ENCODE data around the gene NOP16.

The NOP16 gene

DNA sequence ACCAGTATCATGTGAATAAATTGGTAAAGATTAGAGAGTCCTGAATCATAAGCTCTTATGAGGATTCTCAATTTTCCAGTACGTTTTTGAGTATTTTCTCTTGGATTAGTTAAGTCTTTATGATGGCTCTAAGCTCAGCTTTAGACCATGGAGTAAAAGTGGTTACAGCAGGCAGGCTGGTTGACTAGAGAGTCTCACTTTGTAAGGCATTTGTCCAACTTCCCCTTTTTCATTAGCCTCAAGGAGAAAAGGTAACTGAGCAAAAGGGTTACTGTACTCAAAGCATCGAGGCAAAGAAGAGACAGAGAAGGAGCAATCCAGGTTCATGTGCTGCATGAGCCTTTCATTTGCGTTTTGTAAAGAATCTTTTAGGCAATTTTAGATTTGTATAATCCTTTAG is 8.5 kb downstream of the NOP16 start:
- H3K36me3 ChIP-seq: peaks cover 82% of the 10 kb centered on the region
- TF ChIP-seq Cebpa-rat (IDR thresholded peaks at IDR 0.05): no peak
- no peak overlapping the region for H3K9ac ChIP-seq
- H4K20me1 ChIP-seq: peaks cover 37% of the 10 kb centered on the region
- no peaks in the 10 kb centered on the region for H3K9me3 ChIP-seq
- no peak overlapping the region for H3K4me2 ChIP-seq
- H3K4me3 ChIP-seq: no peak overlapping the region
- peaks cover under 1% of the 10 kb centered on the region for H3K4me1 ChIP-seq
- no peaks in the 10 kb centered on the region for H3K27me3 ChIP-seq
- no peak overlapping the region for H3K27ac ChIP-seq

DNA sequence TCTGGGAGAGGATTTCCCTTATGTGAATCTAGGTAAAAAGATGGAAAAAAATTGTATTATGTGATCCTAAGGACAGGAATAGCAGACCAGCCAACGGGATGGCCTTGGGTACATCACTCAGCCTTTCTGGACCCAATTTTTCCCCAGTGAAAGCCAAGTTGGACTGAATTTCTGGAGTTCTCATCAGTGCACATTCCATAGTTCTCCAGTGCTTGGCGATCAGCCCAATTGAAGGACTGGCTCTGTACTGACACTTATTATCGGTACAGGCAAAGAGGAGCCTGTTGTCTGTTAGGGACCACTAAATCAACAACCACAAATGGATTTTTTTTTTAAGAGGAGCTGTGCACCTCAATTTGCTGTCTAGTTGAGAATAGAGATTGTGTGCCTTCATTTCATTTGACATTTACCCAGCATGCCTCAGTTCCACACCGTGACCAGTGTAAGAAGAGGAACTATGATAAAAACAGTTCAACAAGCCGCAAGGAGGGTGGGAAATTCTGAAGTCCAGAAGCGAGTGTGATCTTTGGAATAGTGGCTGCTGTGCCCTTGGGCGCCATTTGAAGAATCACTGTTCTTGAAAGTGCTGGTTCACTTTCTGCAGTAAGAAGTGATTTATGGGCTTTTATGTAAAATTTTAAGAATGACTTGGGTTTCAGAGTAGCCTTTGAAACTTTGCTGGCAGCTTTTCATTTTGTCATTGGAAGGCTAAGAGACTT is 15.1 kb downstream of the NOP16 start:
- Histone ChIP-seq H3K36me3 (peaks cover 69% of the 10 kb centered on the region), H3K4me2 (no peak overlapping the region), H3K4me3 (no peak overlapping the region), H3K9me3 (no peaks in the 10 kb centered on the region), H3K27ac (no peak overlapping the region), H3K4me1 (peaks cover 9% of the 10 kb centered on the region; the same call in 1 of the 2 replicates), H3K9ac (no peak overlapping the region), H3K27me3 (no peaks in the 10 kb centered on the region), H4K20me1 (no peaks in the 10 kb centered on the region)
- no peak for TF ChIP-seq Cebpa-rat (IDR thresholded peaks at IDR 0.05)

DNA sequence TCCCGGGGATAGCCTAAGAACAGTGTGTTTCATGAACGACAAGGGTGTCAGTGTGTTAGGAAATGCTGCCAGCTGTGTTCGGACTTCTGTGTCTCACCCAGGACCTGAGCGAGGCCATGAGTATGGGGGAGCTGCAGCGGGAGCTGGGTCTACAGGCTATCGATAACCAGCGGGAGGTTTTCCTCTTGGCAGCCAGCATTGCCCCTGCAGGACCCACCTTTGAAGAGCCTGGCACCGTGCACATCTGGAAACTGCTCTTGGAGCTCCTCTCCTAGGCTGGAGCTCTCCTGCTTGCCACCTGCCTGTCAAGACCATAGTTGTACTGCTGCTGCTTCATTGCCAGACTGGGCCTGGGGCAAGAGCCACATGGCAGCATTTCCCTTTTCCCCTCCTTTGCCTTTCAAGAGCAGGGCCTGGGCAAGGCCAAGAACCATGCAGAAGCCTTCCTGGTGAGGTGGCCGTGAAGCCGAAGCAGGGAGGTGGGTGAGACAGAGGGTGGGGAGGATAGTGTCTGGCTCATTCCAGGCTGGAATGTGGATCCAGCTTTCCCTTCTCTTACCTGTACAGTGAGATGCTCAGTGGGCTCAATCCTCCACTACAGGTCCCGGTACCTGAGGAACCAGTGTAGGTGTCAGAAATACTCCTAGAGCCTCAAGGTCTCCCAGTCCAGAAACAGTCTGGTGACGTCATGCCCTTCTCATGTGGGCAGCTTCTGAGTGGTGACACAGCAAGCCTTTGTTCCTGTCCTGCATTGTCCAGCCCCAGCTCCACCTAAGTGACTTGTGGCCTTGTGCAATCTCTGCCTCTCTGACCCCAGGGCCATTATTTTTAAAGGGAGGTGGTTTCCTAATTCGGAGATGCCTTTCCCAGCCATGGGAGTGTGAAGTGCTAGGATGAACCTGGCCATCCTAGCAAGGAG is 16.5 kb downstream of the NOP16 start:
- Histone ChIP-seq H3K4me1 (peaks cover 19% of the 10 kb centered on the region), H3K4me2 (no peak overlapping the region), H3K4me3 (no peak overlapping the region), H3K9me3 (no peaks in the 10 kb centered on the region), H3K9ac (no peak overlapping the region), H3K36me3 (peaks cover 67% of the 10 kb centered on the region), H3K27ac (no peak overlapping the region), H4K20me1 (0 out of 2 replicates have a peak, but pooled peaks cover 5% of the 10 kb centered on the region), H3K27me3 (peaks cover 7% of the 10 kb centered on the region; the same call in 1 of the 2 replicates)
- no peak for TF ChIP-seq Cebpa-rat (IDR thresholded peaks at IDR 0.05)

DNA sequence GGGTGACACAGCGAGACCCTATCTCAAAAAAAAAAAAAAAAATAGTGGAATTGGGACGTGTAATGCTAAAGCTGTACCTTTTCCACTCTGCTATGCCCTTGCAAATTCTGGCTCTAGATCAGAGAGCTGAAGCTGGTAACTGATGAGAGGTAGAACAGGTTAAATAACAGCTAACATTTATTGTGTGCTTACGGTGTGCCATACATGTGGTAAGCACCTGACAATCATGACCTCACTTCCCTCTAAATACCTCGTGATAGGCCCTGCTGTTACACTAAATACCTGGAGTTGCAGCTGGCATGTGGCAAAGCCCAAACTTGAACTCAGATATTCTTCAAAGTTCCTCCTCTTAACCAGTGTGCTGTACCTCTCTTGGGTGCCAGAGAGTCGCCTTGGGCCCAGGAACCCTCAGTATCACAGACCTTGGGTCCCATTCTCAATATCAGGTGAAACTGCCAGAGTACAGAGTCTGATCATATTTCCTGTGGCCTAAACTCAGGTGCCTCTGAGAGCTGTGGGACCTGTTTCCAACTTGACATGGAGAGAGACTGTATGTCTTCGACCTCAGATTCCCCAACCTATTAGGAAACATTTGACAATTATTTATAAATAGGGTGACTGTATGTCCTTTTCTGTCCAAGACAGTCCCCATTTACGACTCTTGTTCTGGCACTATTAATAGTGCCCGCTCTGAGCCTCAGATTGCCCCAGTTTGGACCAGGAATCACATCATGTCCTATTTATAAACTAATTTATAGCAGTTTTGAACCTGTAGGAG is 18.3 kb downstream of the NOP16 start:
- Histone ChIP-seq H3K9ac (no peak overlapping the region), H3K27me3 (peaks cover 25% of the 10 kb centered on the region), H3K36me3 (peaks cover 53% of the 10 kb centered on the region), H3K27ac (no peak overlapping the region), H3K4me2 (no peak overlapping the region), H3K4me3 (no peak overlapping the region), H3K4me1 (peaks cover 30% of the 10 kb centered on the region), H4K20me1 (0 out of 2 replicates have a peak, but pooled peaks cover 5% of the 10 kb centered on the region), H3K9me3 (no peaks in the 10 kb centered on the region)
- no peak for TF ChIP-seq Cebpa-rat (IDR thresholded peaks at IDR 0.05)

DNA sequence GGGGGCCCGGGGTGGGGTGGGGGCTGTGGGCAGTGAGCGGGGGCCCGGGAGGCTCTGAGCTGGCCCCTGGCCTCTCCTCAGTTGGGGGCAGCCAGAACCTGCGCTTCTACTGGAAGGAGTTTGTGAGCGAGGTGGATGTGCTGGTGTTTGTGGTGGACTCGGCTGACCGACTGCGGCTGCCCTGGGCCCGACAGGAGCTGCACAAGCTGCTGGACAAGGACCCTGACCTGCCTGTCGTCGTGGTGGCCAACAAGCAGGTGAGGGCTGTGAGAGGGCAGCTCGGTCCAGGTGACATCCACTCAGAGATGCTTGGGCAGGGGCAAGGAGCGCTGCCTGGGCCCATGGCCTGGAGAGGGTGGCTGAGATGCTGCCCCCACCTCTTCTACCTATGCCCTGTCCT is 19.7 kb downstream of the NOP16 start:
- no peak overlapping the region for H3K4me2 ChIP-seq
- H3K36me3 ChIP-seq: peaks cover 53% of the 10 kb centered on the region
- H3K4me3 ChIP-seq: no peak overlapping the region
- peaks cover 36% of the 10 kb centered on the region for H3K27me3 ChIP-seq
- 0 out of 2 replicates have a peak, but pooled peaks cover 5% of the 10 kb centered on the region for H4K20me1 ChIP-seq
- no peak for TF ChIP-seq Cebpa-rat (IDR thresholded peaks at IDR 0.05)
- no peaks in the 10 kb centered on the region for H3K9me3 ChIP-seq
- no peak overlapping the region for H3K27ac ChIP-seq
- H3K4me1 ChIP-seq: peaks cover 40% of the 10 kb centered on the region
- no peak overlapping the region for H3K9ac ChIP-seq

DNA sequence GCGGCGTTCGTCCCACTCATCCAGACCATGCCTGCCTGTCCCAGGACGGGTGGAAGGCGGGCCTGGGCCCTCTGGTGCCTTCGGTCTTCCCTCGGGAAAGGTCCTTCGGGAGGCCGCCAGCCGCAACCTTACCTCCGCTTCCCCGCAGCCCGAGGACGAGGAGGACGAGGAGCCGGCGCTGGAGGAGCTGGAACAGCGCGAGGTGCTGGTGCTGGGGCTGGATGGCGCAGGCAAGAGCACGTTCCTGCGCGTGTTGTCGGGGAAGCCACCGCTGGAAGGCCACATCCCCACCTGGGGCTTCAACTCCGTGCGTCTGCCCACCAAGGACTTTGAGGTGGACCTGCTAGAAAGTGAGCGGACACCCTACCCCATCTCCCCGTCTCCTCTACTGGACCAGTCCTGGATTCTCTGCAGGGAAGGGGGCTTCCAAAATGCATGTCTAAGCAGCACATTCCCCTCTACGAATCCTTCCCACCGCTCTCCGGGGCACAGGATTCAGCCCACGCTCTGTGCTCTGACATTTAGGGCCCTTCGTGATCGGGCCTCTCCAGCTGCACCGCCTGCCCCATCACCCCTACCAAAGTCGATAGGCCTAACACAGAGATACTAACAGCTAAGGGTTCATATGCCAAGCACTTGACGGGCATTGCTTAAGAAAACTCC is 22.0 kb downstream of the NOP16 start:
- peaks cover 45% of the 10 kb centered on the region for H3K4me1 ChIP-seq
- peak overlapping the region; percentile 94 for H3K4me2 ChIP-seq
- peaks cover 40% of the 10 kb centered on the region for H3K36me3 ChIP-seq
- H3K9me3 ChIP-seq: no peaks in the 10 kb centered on the region
- peak overlapping the region; percentile 82 for H3K9ac ChIP-seq
- peaks cover 38% of the 10 kb centered on the region for H3K27me3 ChIP-seq
- peaks cover 5% of the 10 kb centered on the region; the same call in 1 of the 2 replicates for H4K20me1 ChIP-seq
- TF ChIP-seq Cebpa-rat (IDR thresholded peaks at IDR 0.05): no peak
- H3K27ac ChIP-seq: peak overlapping the region; percentile 73
- H3K4me3 ChIP-seq: peak overlapping the region; percentile 93

DNA sequence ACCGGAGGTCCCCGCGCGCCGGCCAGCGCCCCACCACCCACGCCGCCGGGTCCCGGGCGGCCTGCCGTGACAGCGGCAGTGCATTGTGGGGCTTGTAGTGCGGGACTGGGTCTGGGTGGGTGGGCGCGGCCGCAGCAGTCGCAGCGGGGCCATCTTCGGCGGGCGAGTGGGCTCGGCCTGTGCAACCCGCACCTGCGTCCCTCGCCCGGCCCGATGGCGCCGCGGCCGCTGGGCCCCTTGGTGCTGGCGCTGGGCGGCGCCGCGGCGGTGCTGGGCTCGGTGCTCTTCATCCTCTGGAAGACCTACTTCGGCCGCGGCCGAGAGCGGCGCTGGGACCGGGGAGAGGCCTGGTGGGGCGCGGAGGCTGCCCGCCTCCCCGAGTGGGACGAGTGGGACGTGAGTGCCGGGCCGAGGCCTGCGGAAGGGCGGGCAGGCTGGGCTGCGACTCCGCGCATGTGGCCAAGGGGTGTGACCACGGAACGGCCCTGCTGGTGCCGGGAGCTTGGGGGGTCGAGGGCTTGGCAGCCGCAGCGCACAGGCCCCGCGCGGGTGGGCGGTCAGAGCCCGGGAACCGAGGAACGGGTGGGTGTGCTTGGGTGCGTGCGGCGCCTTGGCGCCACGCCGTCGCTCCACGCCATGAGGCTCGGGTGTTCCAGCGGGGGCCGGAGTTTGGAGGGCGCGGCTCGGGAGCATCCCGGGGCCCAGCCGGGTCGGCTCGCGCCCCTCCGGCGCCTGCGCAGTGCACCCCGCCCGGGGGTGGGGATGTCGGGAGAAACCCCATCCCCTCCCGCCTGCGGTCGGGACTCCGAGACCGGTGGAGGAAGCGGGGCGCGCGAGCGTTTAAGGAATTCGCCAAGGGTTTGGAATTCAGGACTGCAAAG is 22.8 kb downstream of the NOP16 start, which contains the start of gene ARL10:
TSS of gene ARL10 (plus strand) at position 137 of the 881 bp plus-strand sequence. CDS start at position 214, 77 bp downstream.
- H3K4me1 ChIP-seq: peaks cover 46% of the 10 kb centered on the region
- H3K9ac ChIP-seq: peak within 1 kb of the TSS; percentile 82
- peak within 1 kb of the TSS; percentile 94 for H3K4me2 ChIP-seq

DNA sequence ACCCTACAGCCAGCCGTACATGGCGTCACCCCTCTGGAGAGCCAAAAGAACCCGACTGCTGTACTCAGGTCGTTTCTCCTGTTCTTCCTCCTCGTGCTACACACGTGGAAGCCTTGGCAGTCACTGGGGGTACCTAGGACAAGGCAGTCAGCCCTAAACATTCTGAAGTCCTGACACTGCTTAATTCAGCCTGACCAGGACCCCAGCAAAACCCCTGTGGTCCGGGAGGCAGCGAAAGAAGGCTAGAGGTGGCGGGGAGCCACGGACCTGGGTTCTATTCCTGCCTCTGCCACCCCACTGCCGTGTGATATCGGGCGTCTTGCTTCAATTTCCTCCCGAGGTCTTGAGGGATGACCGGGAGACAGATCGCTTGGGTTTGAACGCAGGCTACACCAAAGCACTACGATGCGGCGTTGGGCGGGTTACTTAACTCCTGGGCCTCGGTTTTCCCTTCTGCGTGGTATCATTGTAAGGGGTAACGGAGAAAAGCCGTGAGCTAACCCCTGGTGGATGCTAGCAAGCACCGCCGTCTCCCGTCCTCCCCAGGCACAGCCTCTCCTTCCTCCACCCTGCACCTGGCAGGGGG is 23.5 kb downstream of the NOP16 start:
- peaks cover 25% of the 10 kb centered on the region for H3K36me3 ChIP-seq
- H3K4me1 ChIP-seq: peaks cover 54% of the 10 kb centered on the region
- H3K9ac ChIP-seq: peak overlapping the region; percentile 82
- H3K4me3 ChIP-seq: peak overlapping the region; percentile 93
- H3K27me3 ChIP-seq: peaks cover 38% of the 10 kb centered on the region
- H3K4me2 ChIP-seq: peak overlapping the region; percentile 94
- H4K20me1 ChIP-seq: peaks cover 19% of the 10 kb centered on the region
- TF ChIP-seq Cebpa-rat (IDR thresholded peaks at IDR 0.05): no peak
- H3K27ac ChIP-seq: peak overlapping the region; percentile 73
- H3K9me3 ChIP-seq: no peaks in the 10 kb centered on the region

More for the DNA sequence above, 22.8 kb downstream of the NOP16 start, which contains the start of gene ARL10:
- peak within 1 kb of the TSS; percentile 93 for H3K4me3 ChIP-seq
- no peaks in the 10 kb centered on the region for H3K9me3 ChIP-seq
- peaks cover 32% of the 10 kb centered on the region for H3K36me3 ChIP-seq
- peaks cover 12% of the 10 kb centered on the region for H4K20me1 ChIP-seq
- peaks cover 38% of the 10 kb centered on the region for H3K27me3 ChIP-seq
- peak within 1 kb of the TSS; percentile 73 for H3K27ac ChIP-seq
- TF ChIP-seq Cebpa-rat (IDR thresholded peaks at IDR 0.05): no peak
